CD8-positive, alpha-beta memory T cell (primary cell): ENCODE data around the gene COMMD7. TPM values are rescaled to one million over a fixed set of nuclear protein-coding genes. Genes with fewer than 3 reads are reported as not detected.
A peak's percentile ranks its signal among the peaks of the same experiment; 100 is the strongest.

Source experiments
- CTCF ChIA-PET: fragments of 350-600 bp; sonication (Branson Sonifier 250); formaldehyde crosslinking; loops from one replicate; lab custom pipeline; 2021; ENCODE audit warnings: antibody characterized with exemption; lab: Charles Lee
- POLR2A ChIA-PET: fragments of 350-600 bp; sonication (Branson Sonifier 250); formaldehyde crosslinking; loops from one replicate; lab custom pipeline; 2021; ENCODE audit warnings: antibody characterized with exemption; lab: Charles Lee
- DNase-seq, 5 donors: peaks; one replicate each; pipeline versions ENCODE4 v3.0.0 to v3.0.0-alpha.2; 2020 to 2022; ENCODE audit warnings: mixed read lengths in 1 of 5
- H3K27ac ChIP-seq: one replicate; pipeline ENCODE4 v1.7.0; 2013; ENCODE audit warnings: low read depth, mild to moderate bottlenecking, low read length, moderate library complexity
- H3K27me3 ChIP-seq: 2 replicates; pipeline ENCODE4 v1.7.0; 2013; ENCODE audit warnings: low read length, mild to moderate bottlenecking; ENCODE audit not compliant: insufficient read depth, poor library complexity, severe bottlenecking
- H3K36me3 ChIP-seq: 2 replicates; pipeline ENCODE4 v1.7.0; 2013; ENCODE audit warnings: mild to moderate bottlenecking, low read length, moderate library complexity; ENCODE audit not compliant: insufficient read depth
- H3K4me1 ChIP-seq: 2 replicates; pipeline ENCODE4 v1.7.0; 2013; ENCODE audit warnings: mild to moderate bottlenecking, low read length, moderate library complexity; ENCODE audit not compliant: insufficient read depth
- H3K4me3 ChIP-seq: 2 replicates; pipeline ENCODE4 v1.7.0; 2013; ENCODE audit warnings: mild to moderate bottlenecking, low read length
- H3K9me3 ChIP-seq: 2 replicates; pipeline ENCODE4 v1.7.0; 2013; ENCODE audit warnings: mild to moderate bottlenecking, low read length
- H3K27ac Mint-ChIP-seq, 8 donors: one replicate each; pipeline ENCODE4 v1.8.0; 2020 to 2021; ENCODE audit warnings: mixed read lengths in 8 of 8, mild to moderate bottlenecking in 6 of 8, inconsistent platforms in 3 of 8, moderate library complexity in 3 of 8
- H3K27me3 Mint-ChIP-seq, 2 donors: one replicate each; pipeline ENCODE4 v1.8.0; 2020 to 2021; ENCODE audit warnings: mixed read lengths in 2 of 2, mild to moderate bottlenecking in 1 of 2, moderate library complexity in 1 of 2
- H3K36me3 Mint-ChIP-seq, 3 donors: one replicate each; pipeline ENCODE4 v1.8.0; 2020 to 2021; ENCODE audit warnings: mixed read lengths in 3 of 3, inconsistent platforms in 1 of 3, mild to moderate bottlenecking in 1 of 3
- H3K4me1 Mint-ChIP-seq, 3 donors: one replicate each; pipeline ENCODE4 v1.8.0; 2020 to 2021; ENCODE audit warnings: mixed read lengths in 3 of 3, inconsistent platforms in 1 of 3, mild to moderate bottlenecking in 1 of 3
- H3K4me3 Mint-ChIP-seq, 7 donors: one replicate each; pipeline ENCODE4 v1.8.0; 2020 to 2021; ENCODE audit warnings: mixed read lengths in 7 of 7, mild to moderate bottlenecking in 6 of 7, moderate library complexity in 4 of 7, inconsistent platforms in 2 of 7
- H3K9me3 Mint-ChIP-seq, 5 donors: one replicate each; pipeline ENCODE4 v1.8.0; 2020 to 2022; ENCODE audit warnings: mixed read lengths in 5 of 5, mild to moderate bottlenecking in 3 of 5, moderate library complexity in 2 of 5, inconsistent platforms in 1 of 5
- polyA plus RNA-seq: library from polyadenylated mRNA; unstranded; fragments of 300-500 nt; fragmentation: Illumina TruSeq; gene quantifications from one replicate; pipeline ENCODE4 v1.2.3, GENCODE V29; 2021
- total RNA-seq, 2 experiments: library from RNA; stranded (reverse); gene quantifications; one replicate each; pipeline ENCODE4 v1.2.3, GENCODE V29; 2021

The COMMD7 gene
- total and polyA plus RNA-seq, 3 experiments from 2014 or later = 33.8 to 105 (median 35.6) TPM

DNA sequence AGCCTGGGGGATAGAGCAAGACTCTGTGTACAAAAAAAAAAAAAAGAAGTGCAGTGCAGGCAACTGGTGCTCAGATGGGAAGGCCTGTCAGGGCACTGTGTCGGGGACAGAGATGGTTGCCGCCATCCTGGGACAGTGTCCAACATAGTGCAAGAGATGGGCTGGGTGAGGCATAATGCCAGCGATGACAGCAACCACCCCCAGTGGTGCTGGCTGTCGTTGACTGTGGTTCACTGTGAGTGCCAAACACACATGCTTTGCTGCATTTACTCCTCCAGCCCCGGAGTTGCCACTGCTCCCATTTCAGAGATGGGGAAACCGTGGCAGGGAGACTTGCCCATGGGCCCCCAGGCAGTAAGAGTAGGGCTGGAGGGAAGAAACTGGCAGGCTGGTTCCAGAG is 64.3 kb downstream of the COMMD7 start:
- H3K4me1 ChIP-seq = peaks cover 13% of the 10 kb centered on the region
- peaks cover 0 to 4% (median 0%) of the 10 kb centered on the region in 3 donors for H3K36me3 Mint-ChIP-seq
- H3K4me3 Mint-ChIP-seq = no peak overlapping the region
- peaks cover 8 to 11% (median 10%) of the 10 kb centered on the region in 3 donors for H3K4me1 Mint-ChIP-seq
- DNase-seq = no peak
- H3K27ac Mint-ChIP-seq = no peak overlapping the region
- no peak overlapping the region for H3K4me3 ChIP-seq
- no peaks in the 10 kb centered on the region for H3K27me3 ChIP-seq
- no peaks in the 10 kb centered on the region for H3K36me3 ChIP-seq
- H3K27me3 Mint-ChIP-seq = peaks cover 0 to 3% of the 10 kb centered on the region in 2 donors
- no peak overlapping the region for H3K27ac ChIP-seq
- no peaks in the 10 kb centered on the region for H3K9me3 Mint-ChIP-seq
- ChIA-PET POLR2A (no interaction called here), CTCF (interaction anchor here (2.4 kb wide), 1 partner anchor 100 kb away, joined by 12 read pairs; no protein-coding TSS in a partner anchor)
- no peaks in the 10 kb centered on the region for H3K9me3 ChIP-seq

GRCh38 chr20:32675223-32675975 is 67.9 kb downstream of the COMMD7 start:
- ChIA-PET CTCF (interaction anchor here (0.7 to 10.7 kb wide), 6 partner anchors 8 to 103 kb away, joined by 3 to 225 read pairs (median 4); no protein-coding TSS in a partner anchor), POLR2A (no interaction called here)
- peak overlapping the region in 1 of 8 donors; percentile 14 for H3K27ac Mint-ChIP-seq

DNA sequence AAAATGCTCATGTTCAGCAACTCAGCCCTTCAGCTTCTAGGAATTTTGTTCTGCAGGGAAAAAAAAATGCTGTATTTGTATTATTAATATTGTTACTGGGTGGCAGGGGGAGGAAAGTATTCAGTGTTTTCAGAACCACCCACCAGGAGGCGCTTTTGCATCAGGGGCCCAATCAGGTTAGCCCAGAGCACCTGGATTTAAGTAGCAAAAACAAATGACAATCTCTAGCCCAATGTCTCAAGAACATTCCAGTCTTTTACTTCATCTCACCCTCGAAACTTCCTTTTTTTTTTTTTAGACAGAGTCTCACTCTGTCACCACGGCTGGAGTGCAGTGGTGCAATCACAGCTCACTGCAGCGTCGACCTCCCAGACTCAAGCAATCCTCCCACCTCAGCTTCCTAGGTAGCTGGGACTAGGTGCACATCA is 68.9 kb downstream of the COMMD7 start:
- no peak overlapping the region for H3K4me3 ChIP-seq
- ChIA-PET CTCF (interaction anchor here (0.7 to 10.7 kb wide), 16 partner anchors 12 to 152 kb away, joined by 3 to 225 read pairs (median 4); partner anchors contain the start of gene COMMD7), POLR2A (no interaction called here)
- Mint-ChIP-seq H3K36me3 (no peaks in the 10 kb centered on the region), H3K27ac (peak overlapping the region in 2 of 8 donors; percentile 17 to 23), H3K9me3 (no peaks in the 10 kb centered on the region), H3K4me1 (peaks cover 17 to 27% (median 18%) of the 10 kb centered on the region in 3 donors), H3K27me3 (peaks cover 0 to 3% of the 10 kb centered on the region in 2 donors), H3K4me3 (no peak overlapping the region)
- no peaks in the 10 kb centered on the region for H3K36me3 ChIP-seq
- H3K27ac ChIP-seq = no peak overlapping the region
- H3K9me3 ChIP-seq = no peaks in the 10 kb centered on the region
- peaks cover 28% of the 10 kb centered on the region for H3K4me1 ChIP-seq
- H3K27me3 ChIP-seq = no peaks in the 10 kb centered on the region
- DNase-seq = peak; percentile 43 to 69 (median 56)

More at GRCh38 chr20:32675223-32675975, 67.9 kb downstream of the COMMD7 start:
- H3K27me3 ChIP-seq = no peaks in the 10 kb centered on the region
- Mint-ChIP-seq H3K4me1 (peaks cover 17 to 27% (median 18%) of the 10 kb centered on the region in 3 donors), H3K36me3 (no peaks in the 10 kb centered on the region), H3K9me3 (no peaks in the 10 kb centered on the region), H3K27me3 (peaks cover 0 to 3% of the 10 kb centered on the region in 2 donors), H3K4me3 (no peak overlapping the region)
- no peaks in the 10 kb centered on the region for H3K36me3 ChIP-seq
- no peak for DNase-seq
- peaks cover 28% of the 10 kb centered on the region for H3K4me1 ChIP-seq
- no peak overlapping the region for H3K27ac ChIP-seq
- no peak overlapping the region for H3K4me3 ChIP-seq
- no peaks in the 10 kb centered on the region for H3K9me3 ChIP-seq

DNA sequence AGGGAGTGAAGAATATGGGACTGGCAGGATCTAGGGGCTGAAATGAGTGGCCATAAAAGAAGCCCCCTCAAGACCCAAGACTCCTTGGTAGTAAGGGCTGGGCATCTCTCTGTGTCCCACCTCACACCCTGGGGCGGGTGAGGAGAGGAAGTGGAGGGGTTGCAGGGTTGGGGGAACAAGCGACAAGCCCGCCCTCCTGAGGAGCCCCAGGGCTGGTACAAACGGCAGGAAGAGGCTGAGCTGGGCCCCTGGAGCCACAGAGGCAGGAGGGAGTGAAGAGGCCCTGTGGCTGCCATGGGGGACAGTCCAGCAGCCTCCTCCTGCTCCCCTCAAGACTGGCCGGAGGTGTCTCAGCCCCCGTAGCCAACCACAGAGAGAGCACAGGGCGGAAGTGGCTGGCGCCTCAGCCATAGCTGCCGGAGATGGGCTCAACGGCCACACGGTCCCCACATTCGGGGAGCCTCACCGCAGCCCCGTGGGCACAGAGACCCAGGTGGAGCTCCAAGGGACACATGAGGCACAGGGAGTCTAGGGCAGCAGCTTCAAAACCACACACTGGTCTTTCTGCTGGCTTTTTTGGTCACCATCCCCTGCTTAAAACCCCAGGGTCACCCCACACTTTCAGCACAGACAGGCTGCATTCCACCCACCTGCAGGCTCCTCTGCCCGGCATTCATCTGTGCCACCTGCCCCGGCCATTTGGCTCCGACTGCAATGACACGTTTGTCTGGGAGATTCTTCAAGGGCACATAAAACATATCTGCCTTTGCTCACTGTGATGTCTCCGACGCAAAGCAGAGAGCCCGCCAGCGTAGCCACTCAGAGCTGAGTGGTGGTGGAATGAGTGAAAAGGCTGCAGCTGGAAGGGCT is 70.0 kb downstream of the COMMD7 start:
- Mint-ChIP-seq H3K27me3 (peaks cover 0 to 3% of the 10 kb centered on the region in 2 donors), H3K9me3 (no peaks in the 10 kb centered on the region), H3K27ac (peak overlapping the region; percentile 7 to 88 (median 75)), H3K4me3 (peak overlapping the region in 5 of 7 donors; percentile 24 to 83 (median 50)), H3K36me3 (no peaks in the 10 kb centered on the region), H3K4me1 (peaks cover 17 to 27% (median 18%) of the 10 kb centered on the region in 3 donors)
- Histone ChIP-seq H3K4me1 (peaks cover 28% of the 10 kb centered on the region), H3K27me3 (no peaks in the 10 kb centered on the region), H3K4me3 (no peak overlapping the region), H3K9me3 (no peaks in the 10 kb centered on the region), H3K36me3 (no peaks in the 10 kb centered on the region), H3K27ac (peak overlapping the region; percentile 57)
- peak in 4 of 5 donors; percentile 3 to 54 (median 18) for DNase-seq
- POLR2A ChIA-PET = interaction anchor here (0.6 kb wide), 1 partner anchor 188 kb away, joined by 6 read pairs; no protein-coding TSS in a partner anchor
- CTCF ChIA-PET = interaction anchor here (0.5 to 10.7 kb wide), 20 partner anchors 9 to 850 kb away, joined by 3 to 225 read pairs (median 4); partner anchors contain the start of gene COMMD7

- CTCF ChIA-PET = interaction anchor here (1.0 to 10.7 kb wide), 6 partner anchors 20 to 849 kb away, joined by 3 to 225 read pairs (median 4); no protein-coding TSS in a partner anchor
- peak overlapping the region; percentile 57 for H3K27ac ChIP-seq
- H3K9me3 ChIP-seq = no peaks in the 10 kb centered on the region
- no peaks in the 10 kb centered on the region for H3K36me3 ChIP-seq
- H3K27me3 ChIP-seq = no peaks in the 10 kb centered on the region
- Mint-ChIP-seq H3K4me3 (peak overlapping the region in 5 of 7 donors; percentile 24 to 83 (median 50)), H3K36me3 (no peaks in the 10 kb centered on the region), H3K27me3 (peaks cover 0 to 3% of the 10 kb centered on the region in 2 donors), H3K4me1 (peaks cover 16 to 25% (median 17%) of the 10 kb centered on the region in 3 donors), H3K9me3 (no peaks in the 10 kb centered on the region), H3K27ac (peak overlapping the region in 7 of 8 donors; percentile 7 to 88 (median 78))
- no peak overlapping the region for H3K4me3 ChIP-seq
- POLR2A ChIA-PET = no interaction called here
- peaks cover 24% of the 10 kb centered on the region for H3K4me1 ChIP-seq
- DNase-seq = no peak
Measured at GRCh38 chr20:32672394-32672981, 70.8 kb downstream of the COMMD7 start.

GRCh38 chr20:32670773-32671455 is 72.4 kb downstream of the COMMD7 start:
- ChIA-PET CTCF (interaction anchor here (10.7 kb wide), 1 partner anchor 107 kb away, joined by 225 read pairs; no protein-coding TSS in a partner anchor), POLR2A (no interaction called here)
- H3K27ac ChIP-seq = no peak overlapping the region

GRCh38 chr20:32667027-32667426 is 76.2 kb downstream of the COMMD7 start:
- Mint-ChIP-seq H3K36me3 (no peaks in the 10 kb centered on the region), H3K9me3 (no peaks in the 10 kb centered on the region), H3K4me1 (peaks cover 0 to 2% (median 0%) of the 10 kb centered on the region in 3 donors), H3K4me3 (no peak overlapping the region), H3K27ac (peak overlapping the region in 2 of 8 donors; percentile 17 to 50), H3K27me3 (no peaks in the 10 kb centered on the region)
- Histone ChIP-seq H3K27ac (no peak overlapping the region), H3K27me3 (no peaks in the 10 kb centered on the region), H3K4me1 (no peaks in the 10 kb centered on the region), H3K9me3 (no peaks in the 10 kb centered on the region), H3K4me3 (no peak overlapping the region), H3K36me3 (no peaks in the 10 kb centered on the region)
- peak in 1 of 5 donors; percentile 33 for DNase-seq
- CTCF ChIA-PET = interaction anchor here (0.6 to 1.7 kb wide), 3 partner anchors 8 to 111 kb away, joined by 3 to 4 read pairs (median 3); no protein-coding TSS in a partner anchor
- POLR2A ChIA-PET = no interaction called here

More at GRCh38 chr20:32670773-32671455, 72.4 kb downstream of the COMMD7 start:
- Mint-ChIP-seq H3K4me1 (peaks cover 12 to 22% (median 17%) of the 10 kb centered on the region in 3 donors), H3K27ac (no peak overlapping the region), H3K36me3 (no peaks in the 10 kb centered on the region), H3K9me3 (no peaks in the 10 kb centered on the region), H3K4me3 (no peak overlapping the region), H3K27me3 (no peaks in the 10 kb centered on the region)
- Histone ChIP-seq H3K4me3 (no peak overlapping the region), H3K27me3 (no peaks in the 10 kb centered on the region), H3K9me3 (no peaks in the 10 kb centered on the region), H3K36me3 (no peaks in the 10 kb centered on the region), H3K4me1 (peaks cover 22% of the 10 kb centered on the region)
- DNase-seq = no peak
